HG02642 (cell line): Measurements from ENCODE around the gene PUSL1.

ENCODE experiments used
- ATAC-seq: cut with Tn5 transposase; IDR thresholded peaks from one replicate; pipeline ENCODE4 v1.9.1; 2021; ENCODE audit warnings: mild to moderate bottlenecking; ENCODE audit not compliant: unreplicated experiment, poor library complexity

Gene PUSL1

GRCh38 chr1:1360506-1361169 lies 52.2 kb downstream of the PUSL1 start:
- ATAC-seq: no peak
